Upper lobe of left lung (tissue), 6 donors: Measurements from ENCODE around the gene VIPAS39. TPM values are rescaled to one million over a fixed set of nuclear protein-coding genes. Genes with fewer than 3 reads are reported as not detected.

Source experiments
- ATAC-seq, 2 donors: fragments of 200-7000 bp; cut with Tn5 transposase; one replicate each; pipeline ENCODE4 v1.9.1; 2022; ENCODE audit warnings: mild to moderate bottlenecking in 2 of 2, moderate library complexity in 2 of 2; ENCODE audit not compliant: low FRiP score in 2 of 2
- DNase-seq, 2 donors: peaks; one replicate each; pipeline ENCODE4 v3.0.0-alpha.2; 2019 to 2020
- H3K27ac ChIP-seq, 4 donors: fragments of 200-600 bp; sonication (generic); one replicate each; pipeline ENCODE4 v1.5.1; 2016 to 2019
- H3K27me3 ChIP-seq, 4 donors: fragments of 200-600 bp; sonication (generic); one replicate each; pipeline ENCODE4 v1.5.1; 2017 to 2019
- H3K36me3 ChIP-seq, 4 donors: fragments of 200-600 bp; sonication (generic); one replicate each; pipeline ENCODE4 v1.5.1; 2016 to 2019
- H3K4me1 ChIP-seq, 4 donors: fragments of 200-600 bp; sonication (generic); one replicate each; pipeline ENCODE4 v1.5.1; 2018 to 2019
- H3K4me3 ChIP-seq, 4 donors: fragments of 200-600 bp; sonication (generic); one replicate each; pipeline ENCODE4 v1.5.1; 2017 to 2019; ENCODE audit warnings: mild to moderate bottlenecking in 2 of 4, moderate library complexity in 1 of 4
- H3K9me3 ChIP-seq, 4 donors: fragments of 200-600 bp; sonication (generic); one replicate each; pipeline ENCODE4 v1.5.1; 2018 to 2019
- EP300 ChIP-seq, 4 donors: sonication (generic); formaldehyde crosslinking; IDR thresholded peaks; one replicate each; pipeline ENCODE4 v1.5.1; 2017; ENCODE audit warnings: antibody characterized with exemption in 4 of 4, control low read depth in 2 of 4
- POLR2A ChIP-seq, 4 donors: fragments of 450-650 bp; IDR thresholded peaks; one replicate each; pipeline ENCODE4 v1.5.1; 2016 to 2017; ENCODE audit warnings: antibody characterized with exemption in 4 of 4, mild to moderate bottlenecking in 2 of 4
- POLR2AphosphoS5 ChIP-seq, 2 donors: sonication (generic); formaldehyde crosslinking; IDR thresholded peaks; one replicate each; pipeline ENCODE4 v1.5.1; 2017; ENCODE audit warnings: antibody characterized with exemption in 2 of 2
- WGBS, 2 donors: methylation state at CpG; one replicate each; pipeline ENCODE4 v1.1.5; 2017 to 2018; 5-methylcytosine and 5-hydroxymethylcytosine counted together
- total RNA-seq, 6 donors: library from RNA; depleted of rRNA in 4 of 6; stranded (reverse); fragments of >200 nt in 4 of 6; gene quantifications; one replicate each; pipeline versions ENCODE4 v1.1.0 to v1.2.1, GENCODE V29; 2016 to 2021
- TF ChIP-seq, protein P1 (sequence below), 6 experiments: fragments of 450-650 bp in 4 of 6; fragments of 200-600 bp in 2 of 6; sonication (generic) in 2 of 6; IDR thresholded peaks; one replicate each; pipeline ENCODE4 v1.5.1; 2016 to 2019; ENCODE audit warnings: antibody characterized with exemption in 6 of 6
- donor health status: DM: no; HTN: no; CAD: no; lungs with moderate emphysema.
- donor health status: DM: no; HTN: yes; CAD: no; lungs with severe emphysema.

VIPAS39 gene
- total RNA-seq, 6 donors from 2014 or later: 7.1 to 19.2 (median 16.8) TPM

- Histone ChIP-seq H3K4me3 (no peak overlapping the region), H3K4me1 (no peaks in the 10 kb centered on the region), H3K9me3 (no peaks in the 10 kb centered on the region), H3K27ac (no peak overlapping the region), H3K27me3 (no peaks in the 10 kb centered on the region), H3K36me3 (peaks cover 34 to 97% (median 46%) of the 10 kb centered on the region in 4 donors)
- TF ChIP-seq POLR2AphosphoS5 (IDR thresholded peaks at IDR 0.05) (no peak), POLR2A (IDR thresholded peaks at IDR 0.05) (no peak), EP300 (IDR thresholded peaks at IDR 0.05) (no peak)
- TF ChIP-seq, protein P1, sequence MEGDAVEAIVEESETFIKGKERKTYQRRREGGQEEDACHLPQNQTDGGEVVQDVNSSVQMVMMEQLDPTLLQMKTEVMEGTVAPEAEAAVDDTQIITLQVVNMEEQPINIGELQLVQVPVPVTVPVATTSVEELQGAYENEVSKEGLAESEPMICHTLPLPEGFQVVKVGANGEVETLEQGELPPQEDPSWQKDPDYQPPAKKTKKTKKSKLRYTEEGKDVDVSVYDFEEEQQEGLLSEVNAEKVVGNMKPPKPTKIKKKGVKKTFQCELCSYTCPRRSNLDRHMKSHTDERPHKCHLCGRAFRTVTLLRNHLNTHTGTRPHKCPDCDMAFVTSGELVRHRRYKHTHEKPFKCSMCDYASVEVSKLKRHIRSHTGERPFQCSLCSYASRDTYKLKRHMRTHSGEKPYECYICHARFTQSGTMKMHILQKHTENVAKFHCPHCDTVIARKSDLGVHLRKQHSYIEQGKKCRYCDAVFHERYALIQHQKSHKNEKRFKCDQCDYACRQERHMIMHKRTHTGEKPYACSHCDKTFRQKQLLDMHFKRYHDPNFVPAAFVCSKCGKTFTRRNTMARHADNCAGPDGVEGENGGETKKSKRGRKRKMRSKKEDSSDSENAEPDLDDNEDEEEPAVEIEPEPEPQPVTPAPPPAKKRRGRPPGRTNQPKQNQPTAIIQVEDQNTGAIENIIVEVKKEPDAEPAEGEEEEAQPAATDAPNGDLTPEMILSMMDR (IDR thresholded peaks at IDR 0.05): no peak
- DNase-seq (no peak), ATAC-seq (no peak)
- WGBS, 2 donors: 92 to 97% methylated on average over 2 of the region's 2 CpGs
These were observed 15.2 kb downstream of the VIPAS39 start for GRCh38 chr14:77442196-77442595.

DNA sequence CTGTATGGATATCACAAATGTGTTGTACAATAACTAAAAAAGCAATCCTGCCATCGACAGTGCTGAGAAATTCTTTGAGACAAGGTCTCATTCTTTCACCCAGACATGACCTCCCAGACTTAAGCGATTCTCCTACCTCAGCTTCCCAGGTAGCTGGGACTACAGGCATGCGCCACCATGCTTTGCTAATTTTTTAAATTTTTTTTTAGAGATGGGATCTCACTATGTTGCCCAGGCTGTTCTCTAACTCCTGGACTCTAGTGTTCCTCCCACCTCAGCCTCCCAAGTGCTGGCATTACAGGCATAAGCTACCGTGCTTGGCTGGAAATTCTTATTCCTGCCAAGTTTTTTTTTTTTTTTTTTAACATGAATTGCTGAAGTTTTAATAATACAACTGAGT lies 17.5 kb downstream of the VIPAS39 start:
- H3K4me1 ChIP-seq: no peaks in the 10 kb centered on the region
- no peak for TF ChIP-seq EP300 (IDR thresholded peaks at IDR 0.05)
- TF ChIP-seq, protein P1 (IDR thresholded peaks at IDR 0.05): no peak
- TF ChIP-seq POLR2AphosphoS5 (IDR thresholded peaks at IDR 0.05): no peak
- TF ChIP-seq POLR2A (IDR thresholded peaks at IDR 0.05): no peak
- H3K9me3 ChIP-seq: no peaks in the 10 kb centered on the region
- 94 to 95% methylated on average over 4 of the region's 4 CpGs for WGBS, 2 donors
- no peak overlapping the region for H3K27ac ChIP-seq
- H3K4me3 ChIP-seq: no peak overlapping the region
- no peak for ATAC-seq
- DNase-seq: no peak
- H3K27me3 ChIP-seq: no peaks in the 10 kb centered on the region
- H3K36me3 ChIP-seq: peaks cover 43 to 98% (median 53%) of the 10 kb centered on the region in 4 donors

- H3K4me3 ChIP-seq: no peak overlapping the region
- ATAC-seq (no peak), DNase-seq (no peak)
- no peak for TF ChIP-seq POLR2A (IDR thresholded peaks at IDR 0.05)
- TF ChIP-seq POLR2AphosphoS5 (IDR thresholded peaks at IDR 0.05): no peak
- TF ChIP-seq, protein P1 (IDR thresholded peaks at IDR 0.05): no peak
- no peak for TF ChIP-seq EP300 (IDR thresholded peaks at IDR 0.05)
- no peak overlapping the region for H3K27ac ChIP-seq
- H3K27me3 ChIP-seq: no peaks in the 10 kb centered on the region
- no peaks in the 10 kb centered on the region for H3K9me3 ChIP-seq
- WGBS, 2 donors: 93 to 98% methylated on average over 1 of the region's 1 CpG
- peaks cover 53 to 100% (median 57%) of the 10 kb centered on the region in 4 donors for H3K36me3 ChIP-seq
- H3K4me1 ChIP-seq: no peaks in the 10 kb centered on the region
These were observed 18.8 kb downstream of the VIPAS39 start for GRCh38 chr14:77438596-77438995.

- TF ChIP-seq POLR2AphosphoS5 (IDR thresholded peaks at IDR 0.05) (no peak), EP300 (IDR thresholded peaks at IDR 0.05) (no peak), POLR2A (IDR thresholded peaks at IDR 0.05) (no peak)
- TF ChIP-seq, protein P1 (IDR thresholded peaks at IDR 0.05): no peak
- H3K9me3 ChIP-seq: no peaks in the 10 kb centered on the region
- peaks cover 43 to 100% (median 51%) of the 10 kb centered on the region in 4 donors for H3K36me3 ChIP-seq
- 96 to 100% methylated on average over 3 of the region's 3 CpGs for WGBS, 2 donors
- DNase-seq: no peak
- no peak for ATAC-seq
- no peak overlapping the region for H3K4me3 ChIP-seq
- no peaks in the 10 kb centered on the region for H3K27me3 ChIP-seq
- H3K4me1 ChIP-seq: no peaks in the 10 kb centered on the region
- H3K27ac ChIP-seq: no peak overlapping the region
These were observed 21.4 kb downstream of the VIPAS39 start for GRCh38 chr14:77436042-77436441.

GRCh38 chr14:77426396-77426795 lies 31.0 kb downstream of the VIPAS39 start:
- DNase-seq: no peak
- Histone ChIP-seq H3K27me3 (no peaks in the 10 kb centered on the region), H3K9me3 (no peaks in the 10 kb centered on the region), H3K36me3 (peaks cover 36 to 96% (median 72%) of the 10 kb centered on the region in 4 donors), H3K27ac (no peak overlapping the region), H3K4me1 (no peaks in the 10 kb centered on the region), H3K4me3 (no peak overlapping the region)
- WGBS, 2 donors: 91 to 95% methylated on average over 3 of the region's 3 CpGs
- TF ChIP-seq, protein P1 (IDR thresholded peaks at IDR 0.05): no peak
- TF ChIP-seq POLR2AphosphoS5 (IDR thresholded peaks at IDR 0.05) (no peak), POLR2A (IDR thresholded peaks at IDR 0.05) (no peak), EP300 (IDR thresholded peaks at IDR 0.05) (no peak)
- ATAC-seq: no peak
